ENCODE measurements around the gene PROCR. TPM values are rescaled to one million over a fixed set of nuclear protein-coding genes. Genes with fewer than 3 reads are reported as not detected.

Gene PROCR
- total and polyA plus RNA-seq, 4 donors, result 3.7 to 7.6 (median 6.0) TPM

GRCh38 chr20:35135867-35136586 lies 35.8 kb upstream of the PROCR start:
- WGBS, result 93% methylated on average over 11 of the region's 11 CpGs
- Histone ChIP-seq H3K27ac (ENCODE audit: low read depth in 1 of 2, low read length in 2 of 2) (no peak overlapping the region), H3K36me3 (ENCODE audit: control insufficient read depth in 4 of 4, insufficient read depth in 3 of 4, low read depth in 1 of 4, low read length in 3 of 4) (peaks cover 2 to 71% (median 57%) of the 10 kb centered on the region in 4 donors), H3K4me3 (ENCODE audit: low read depth in 1 of 3, low read length in 3 of 3) (no peak overlapping the region), H3K9ac (ENCODE audit: low read depth in 1 of 2, low read length in 2 of 2) (no peak overlapping the region), H3K9me3 (ENCODE audit: control insufficient read depth in 4 of 4, low read length in 3 of 4) (no peaks in the 10 kb centered on the region), H3K27me3 (ENCODE audit: control insufficient read depth in 4 of 4, insufficient read depth in 4 of 4, low read length in 3 of 4) (no peaks in the 10 kb centered on the region), H3K4me1 (ENCODE audit: control insufficient read depth in 4 of 4, insufficient read depth in 4 of 4, low read length in 3 of 4) (peaks cover 0 to 6% (median 2%) of the 10 kb centered on the region in 4 donors)
- no peak for DNase-seq (ENCODE audit: low spot score)
- TF ChIP-seq CTCF (IDR thresholded peaks at IDR 0.05; ENCODE audit: low read depth, low read length, missing input control) (no peak), ATF3 (IDR thresholded peaks at IDR 0.05) (no peak), NR2F2 (IDR thresholded peaks at IDR 0.05) (no peak), JUND (IDR thresholded peaks at IDR 0.05) (no peak)

GRCh38 chr20:35144694-35145093 lies 27.2 kb upstream of the PROCR start:
- H3K9ac ChIP-seq (ENCODE audit: low read depth in 1 of 2, low read length in 2 of 2), result no peak overlapping the region
- peaks cover 2 to 28% (median 23%) of the 10 kb centered on the region in 4 donors for H3K4me1 ChIP-seq (ENCODE audit: control insufficient read depth in 4 of 4, insufficient read depth in 4 of 4, low read length in 3 of 4)
- no peak overlapping the region for H3K4me3 ChIP-seq (ENCODE audit: low read depth in 1 of 3, low read length in 3 of 3)
- no peaks in the 10 kb centered on the region for H3K9me3 ChIP-seq (ENCODE audit: control insufficient read depth in 4 of 4, low read length in 3 of 4)
- WGBS, result 64% methylated on average over 7 of the region's 7 CpGs
- no peaks in the 10 kb centered on the region for H3K27me3 ChIP-seq (ENCODE audit: control insufficient read depth in 4 of 4, insufficient read depth in 4 of 4, low read length in 3 of 4)
- TF ChIP-seq YY1 (IDR thresholded peaks at IDR 0.05) (no peak), SP1 (IDR thresholded peaks at IDR 0.05) (no peak), ATF3 (IDR thresholded peaks at IDR 0.05) (no peak), RAD21 (IDR thresholded peaks at IDR 0.05) (no peak), RXRA (IDR thresholded peaks at IDR 0.05) (no peak), HNF4A (conservative IDR thresholded peaks at IDR 0.05) (no peak), CTCF (IDR thresholded peaks at IDR 0.05; ENCODE audit: low read depth, low read length, missing input control) (no peak), ZBTB33 (IDR thresholded peaks at IDR 0.05) (no peak), TAF1 (conservative IDR thresholded peaks at IDR 0.05) (no peak), GABPA (IDR thresholded peaks at IDR 0.05 in 1 of 2, conservative IDR thresholded peaks at IDR 0.05 in 1 of 2) (no peak), MAX (IDR thresholded peaks at IDR 0.05) (no peak), EGR1 (IDR thresholded peaks at IDR 0.05; ENCODE audit: low read depth in 2 of 2) (no peak)
- no peak for DNase-seq (ENCODE audit: low spot score)
- peaks cover 0 to 27% (median 17%) of the 10 kb centered on the region in 4 donors for H3K36me3 ChIP-seq (ENCODE audit: control insufficient read depth in 4 of 4, insufficient read depth in 3 of 4, low read depth in 1 of 4, low read length in 3 of 4)
- H3K27ac ChIP-seq (ENCODE audit: low read depth in 1 of 2, low read length in 2 of 2), result peak overlapping the region in 1 of 2 donors; percentile 27

All from liver (tissue), 9 donors.